PFSK-1 (cell line): ENCODE data around the gene ANKRD34A.

ENCODE experiments used
- FOXP2 ChIP-seq: optimal IDR thresholded peaks from 2 replicates; pipeline ENCODE3; 2011; ENCODE audit warnings: borderline replicate concordance, control low read depth, inconsistent platforms; ENCODE audit not compliant: insufficient read depth; ENCODE audit errors: extremely low read length, extremely low read depth
- POLR2AphosphoS5 ChIP-seq: IDR thresholded peaks from 2 replicates; pipeline ENCODE4 v1.6.1; 2012; ENCODE audit warnings: low read depth, mild to moderate bottlenecking, control low read depth, low read length, moderate library complexity
- SIN3A ChIP-seq: IDR thresholded peaks from 2 replicates; pipeline ENCODE4 v1.6.1; 2012; ENCODE audit warnings: mild to moderate bottlenecking, low read length, moderate library complexity, borderline replicate concordance; ENCODE audit not compliant: insufficient read depth
- TAF1 ChIP-seq: IDR thresholded peaks from 2 replicates; pipeline ENCODE4 v1.6.1; 2012; ENCODE audit warnings: low read length, control low read depth, borderline replicate concordance; ENCODE audit not compliant: insufficient read depth
- TF ChIP-seq, protein P1 (sequence below), 2 experiments: IDR thresholded peaks; 2 replicates each; pipeline versions ENCODE4 v1.6.1 to v1.8.0; 2011 to 2012; ENCODE audit warnings: low read depth in 2 of 2, low read length in 2 of 2, control low read depth in 1 of 2, inconsistent platforms in 1 of 2, mild to moderate bottlenecking in 1 of 2, moderate library complexity in 1 of 2; ENCODE audit not compliant: insufficient read depth in 1 of 2

DNA sequence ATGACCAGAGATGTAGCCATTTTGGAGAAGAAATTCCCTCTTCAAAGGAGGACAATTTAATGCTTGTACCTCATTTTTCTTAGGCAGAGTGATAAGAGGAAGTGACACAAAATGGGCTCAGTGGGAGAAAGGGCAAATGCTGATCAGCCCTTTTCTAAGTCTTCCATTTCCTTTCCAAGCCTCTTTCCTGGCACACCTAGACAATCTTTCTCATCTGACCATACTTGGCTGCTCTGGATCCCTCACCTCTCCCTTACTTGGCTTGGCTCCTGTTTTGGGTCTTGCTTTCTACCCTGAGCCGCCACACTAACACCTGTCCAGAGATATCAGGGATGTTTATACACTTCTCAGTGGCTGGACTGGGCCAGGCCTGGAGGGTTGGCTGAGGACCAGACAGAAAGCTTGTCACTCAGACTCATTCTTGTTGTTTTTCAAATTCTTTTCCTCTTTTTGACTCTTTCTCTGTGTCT, 18.9 kb upstream of the ANKRD34A start:
- TF ChIP-seq POLR2AphosphoS5 = no peak
- no peak for TF ChIP-seq SIN3A
- no peak for TF ChIP-seq FOXP2
- TF ChIP-seq, protein P1, sequence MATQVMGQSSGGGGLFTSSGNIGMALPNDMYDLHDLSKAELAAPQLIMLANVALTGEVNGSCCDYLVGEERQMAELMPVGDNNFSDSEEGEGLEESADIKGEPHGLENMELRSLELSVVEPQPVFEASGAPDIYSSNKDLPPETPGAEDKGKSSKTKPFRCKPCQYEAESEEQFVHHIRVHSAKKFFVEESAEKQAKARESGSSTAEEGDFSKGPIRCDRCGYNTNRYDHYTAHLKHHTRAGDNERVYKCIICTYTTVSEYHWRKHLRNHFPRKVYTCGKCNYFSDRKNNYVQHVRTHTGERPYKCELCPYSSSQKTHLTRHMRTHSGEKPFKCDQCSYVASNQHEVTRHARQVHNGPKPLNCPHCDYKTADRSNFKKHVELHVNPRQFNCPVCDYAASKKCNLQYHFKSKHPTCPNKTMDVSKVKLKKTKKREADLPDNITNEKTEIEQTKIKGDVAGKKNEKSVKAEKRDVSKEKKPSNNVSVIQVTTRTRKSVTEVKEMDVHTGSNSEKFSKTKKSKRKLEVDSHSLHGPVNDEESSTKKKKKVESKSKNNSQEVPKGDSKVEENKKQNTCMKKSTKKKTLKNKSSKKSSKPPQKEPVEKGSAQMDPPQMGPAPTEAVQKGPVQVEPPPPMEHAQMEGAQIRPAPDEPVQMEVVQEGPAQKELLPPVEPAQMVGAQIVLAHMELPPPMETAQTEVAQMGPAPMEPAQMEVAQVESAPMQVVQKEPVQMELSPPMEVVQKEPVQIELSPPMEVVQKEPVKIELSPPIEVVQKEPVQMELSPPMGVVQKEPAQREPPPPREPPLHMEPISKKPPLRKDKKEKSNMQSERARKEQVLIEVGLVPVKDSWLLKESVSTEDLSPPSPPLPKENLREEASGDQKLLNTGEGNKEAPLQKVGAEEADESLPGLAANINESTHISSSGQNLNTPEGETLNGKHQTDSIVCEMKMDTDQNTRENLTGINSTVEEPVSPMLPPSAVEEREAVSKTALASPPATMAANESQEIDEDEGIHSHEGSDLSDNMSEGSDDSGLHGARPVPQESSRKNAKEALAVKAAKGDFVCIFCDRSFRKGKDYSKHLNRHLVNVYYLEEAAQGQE (IDR thresholded peaks at IDR 0.05; ENCODE audit: insufficient read depth in 1 of 2, low read depth in 2 of 2, low read length in 2 of 2) = no peak
- TF ChIP-seq TAF1 = no peak
